C4-2B (cell line): Measurements from ENCODE around the gene U2AF2.

Experiments
- ZFX ChIP-seq: fragments of 450-650 bp; IDR thresholded peaks from 2 replicates; pipeline ENCODE4 v1.6.1; 2017
- TF ChIP-seq, protein P1 (sequence below): fragments of 450-650 bp; conservative IDR thresholded peaks from 2 replicates; pipeline ENCODE4 v1.5.1; 2017; ENCODE audit warnings: mild to moderate bottlenecking

DNA sequence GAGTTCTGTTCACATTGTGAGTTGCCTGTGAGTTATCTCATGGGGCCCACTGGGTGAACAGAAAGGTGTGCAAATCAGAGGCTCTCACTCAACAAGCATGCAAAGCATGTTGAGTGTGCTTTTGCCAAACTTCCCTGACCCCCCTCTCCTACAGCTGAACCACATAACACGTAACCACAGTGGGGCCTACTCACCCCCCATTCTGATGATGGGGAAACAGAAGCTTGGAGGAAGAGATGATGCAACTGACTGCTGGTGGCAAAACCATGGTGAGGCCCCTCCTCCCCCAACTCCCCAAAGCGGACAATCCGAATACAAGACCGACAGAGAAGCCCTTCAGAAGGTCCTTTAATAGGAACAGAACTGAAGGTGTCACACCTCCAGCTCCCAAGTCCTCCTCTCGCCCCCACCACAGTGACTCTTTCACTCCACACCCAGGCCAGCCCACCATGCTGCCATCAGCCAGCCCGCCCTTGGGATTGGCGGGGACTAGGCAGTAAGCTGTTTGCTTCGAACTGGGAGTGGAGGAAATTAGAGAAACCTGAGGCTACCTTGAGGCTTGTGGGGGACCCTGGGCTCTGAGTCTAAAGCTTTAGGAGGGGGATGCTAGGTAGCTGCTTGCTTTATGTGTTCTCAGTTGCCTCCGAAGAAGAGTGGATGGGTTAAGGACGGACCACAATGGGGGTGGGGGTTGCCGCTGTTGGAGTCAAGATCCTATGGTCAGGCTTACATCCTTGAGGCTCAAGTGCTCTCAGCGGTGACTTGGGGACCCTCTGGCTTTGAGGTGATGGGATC lies 34.2 kb upstream of the U2AF2 start:
- TF ChIP-seq, protein P1, sequence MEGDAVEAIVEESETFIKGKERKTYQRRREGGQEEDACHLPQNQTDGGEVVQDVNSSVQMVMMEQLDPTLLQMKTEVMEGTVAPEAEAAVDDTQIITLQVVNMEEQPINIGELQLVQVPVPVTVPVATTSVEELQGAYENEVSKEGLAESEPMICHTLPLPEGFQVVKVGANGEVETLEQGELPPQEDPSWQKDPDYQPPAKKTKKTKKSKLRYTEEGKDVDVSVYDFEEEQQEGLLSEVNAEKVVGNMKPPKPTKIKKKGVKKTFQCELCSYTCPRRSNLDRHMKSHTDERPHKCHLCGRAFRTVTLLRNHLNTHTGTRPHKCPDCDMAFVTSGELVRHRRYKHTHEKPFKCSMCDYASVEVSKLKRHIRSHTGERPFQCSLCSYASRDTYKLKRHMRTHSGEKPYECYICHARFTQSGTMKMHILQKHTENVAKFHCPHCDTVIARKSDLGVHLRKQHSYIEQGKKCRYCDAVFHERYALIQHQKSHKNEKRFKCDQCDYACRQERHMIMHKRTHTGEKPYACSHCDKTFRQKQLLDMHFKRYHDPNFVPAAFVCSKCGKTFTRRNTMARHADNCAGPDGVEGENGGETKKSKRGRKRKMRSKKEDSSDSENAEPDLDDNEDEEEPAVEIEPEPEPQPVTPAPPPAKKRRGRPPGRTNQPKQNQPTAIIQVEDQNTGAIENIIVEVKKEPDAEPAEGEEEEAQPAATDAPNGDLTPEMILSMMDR = no peak
- no peak for TF ChIP-seq ZFX
